ENCODE results near the gene BCOR.

DNA sequence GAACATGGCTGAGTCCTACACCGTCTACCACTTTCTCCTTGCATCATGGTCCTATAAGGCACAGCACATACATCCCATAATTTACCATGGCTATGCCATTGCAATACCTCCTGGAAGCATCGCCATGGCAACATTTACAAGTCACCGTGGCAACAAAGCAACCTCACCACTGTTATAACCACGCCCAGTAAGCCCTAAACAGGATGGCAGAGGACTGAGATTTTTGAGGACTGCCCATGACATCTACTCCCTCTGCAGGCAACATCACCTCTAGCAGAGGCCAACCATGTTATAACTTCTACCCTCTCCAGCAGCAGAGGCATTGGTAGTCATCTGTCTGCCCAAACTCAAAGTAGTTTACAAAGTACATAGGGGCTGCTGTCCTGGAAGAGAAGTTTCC is 29.7 kb downstream of the BCOR start:
- TF ChIP-seq, protein P1, sequence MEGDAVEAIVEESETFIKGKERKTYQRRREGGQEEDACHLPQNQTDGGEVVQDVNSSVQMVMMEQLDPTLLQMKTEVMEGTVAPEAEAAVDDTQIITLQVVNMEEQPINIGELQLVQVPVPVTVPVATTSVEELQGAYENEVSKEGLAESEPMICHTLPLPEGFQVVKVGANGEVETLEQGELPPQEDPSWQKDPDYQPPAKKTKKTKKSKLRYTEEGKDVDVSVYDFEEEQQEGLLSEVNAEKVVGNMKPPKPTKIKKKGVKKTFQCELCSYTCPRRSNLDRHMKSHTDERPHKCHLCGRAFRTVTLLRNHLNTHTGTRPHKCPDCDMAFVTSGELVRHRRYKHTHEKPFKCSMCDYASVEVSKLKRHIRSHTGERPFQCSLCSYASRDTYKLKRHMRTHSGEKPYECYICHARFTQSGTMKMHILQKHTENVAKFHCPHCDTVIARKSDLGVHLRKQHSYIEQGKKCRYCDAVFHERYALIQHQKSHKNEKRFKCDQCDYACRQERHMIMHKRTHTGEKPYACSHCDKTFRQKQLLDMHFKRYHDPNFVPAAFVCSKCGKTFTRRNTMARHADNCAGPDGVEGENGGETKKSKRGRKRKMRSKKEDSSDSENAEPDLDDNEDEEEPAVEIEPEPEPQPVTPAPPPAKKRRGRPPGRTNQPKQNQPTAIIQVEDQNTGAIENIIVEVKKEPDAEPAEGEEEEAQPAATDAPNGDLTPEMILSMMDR (conservative IDR thresholded peaks at IDR 0.05; ENCODE audit: low read depth, low read length) = no peak
- TF ChIP-seq NFE2L2 (IDR thresholded peaks at IDR 0.05; ENCODE audit: low read depth, low read length) (no peak), CHD1 (IDR thresholded peaks at IDR 0.05; ENCODE audit: low read depth, low read length) (no peak)
